Prostate gland (tissue), 2 donors: ENCODE data around the gene LDAF1.

Experiments
- CTCF ChIP-seq, 4 experiments: fragments of 200-600 bp in 2 of 4; fragments of 450-650 bp in 2 of 4; sonication (generic) in 2 of 4; IDR thresholded peaks; 1 replicate in 3 of 4; 2 replicates in 1 of 4; pipeline ENCODE4 v1.5.1; 2016 to 2019; ENCODE audit warnings: antibody characterized with exemption in 4 of 4, mild to moderate bottlenecking in 2 of 4, moderate library complexity in 2 of 4
- POLR2A ChIP-seq: fragments of 450-650 bp; IDR thresholded peaks from one replicate; pipeline ENCODE4 v1.6.1; 2016; ENCODE audit warnings: antibody characterized with exemption, mild to moderate bottlenecking

- TF ChIP-seq CTCF (IDR thresholded peaks at IDR 0.05) = no peak
- TF ChIP-seq POLR2A = no peak
Observed at GRCh38 chr16:21211486-21211885, 53.0 kb downstream of the LDAF1 start, which contains the start of gene ZP2.
